ENCODE results near the gene SNRK.

- TF ChIP-seq CTCF (conservative IDR thresholded peaks at IDR 0.05; ENCODE audit: low read length) (peak; percentile 90), EZH2phosphoT487 (IDR thresholded peaks at IDR 0.05; ENCODE audit: borderline replicate concordance) (no peak)
These were observed 92.0 kb downstream of the SNRK start for GRCh38 chr3:43378066-43378935.
